ENCODE data around the gene POLR2A. TPM values are rescaled to one million over a fixed set of nuclear protein-coding genes. Genes with fewer than 3 reads are reported as not detected.

The POLR2A gene
- total RNA-seq, 2 donors from 2014 or later: 79.7 to 217 TPM

- no peak for DNase-seq (ENCODE audit: low spot score)
- H3K27ac ChIP-seq: no peak overlapping the region
- H3K4me3 ChIP-seq: no peak overlapping the region
- H3K4me1 ChIP-seq (replicated peaks): no peaks in the 10 kb centered on the region
- H3K36me3 ChIP-seq: no peaks in the 10 kb centered on the region
- H3K27me3 ChIP-seq (replicated peaks; ENCODE audit: insufficient read depth): no peaks in the 10 kb centered on the region
- intact Hi-C loops (cut with DNase I): no loop called here
- 40% methylated on average over 10 of the region's 10 CpGs for WGBS
- TF ChIP-seq CTCF (IDR thresholded peaks at IDR 0.05) (peak in 3 of 4 experiments; percentile 22 to 23 (median 22)), POLR2AphosphoS5 (IDR thresholded peaks at IDR 0.05) (no peak)
- no peaks in the 10 kb centered on the region for H3K9me3 ChIP-seq
These were observed 38.9 kb downstream of the POLR2A start for GRCh38 chr17:7523033-7523432.

GRCh38 chr17:7528842-7529241 lies 44.7 kb downstream of the POLR2A start:
- no peaks in the 10 kb centered on the region for H3K9me3 ChIP-seq
- TF ChIP-seq CTCF (IDR thresholded peaks at IDR 0.05): no peak
- TF ChIP-seq POLR2AphosphoS5 (IDR thresholded peaks at IDR 0.05): no peak
- TF ChIP-seq POLR2A (IDR thresholded peaks at IDR 0.05): no peak
- DNase-seq (ENCODE audit: low spot score): no peak
- no peaks in the 10 kb centered on the region for H3K27me3 ChIP-seq (replicated peaks; ENCODE audit: insufficient read depth)
- no peak overlapping the region for H3K4me3 ChIP-seq
- intact Hi-C loops (cut with DNase I): no loop called here
- H3K36me3 ChIP-seq: no peaks in the 10 kb centered on the region
- no peak overlapping the region for H3K27ac ChIP-seq
- no peaks in the 10 kb centered on the region for H3K4me1 ChIP-seq (replicated peaks)

GRCh38 chr17:7530023-7530900 lies 46.1 kb downstream of the POLR2A start:
- intact Hi-C loops (cut with DNase I): no loop called here
- Histone ChIP-seq H3K4me3 (no peak overlapping the region), H3K9me3 (no peaks in the 10 kb centered on the region), H3K27me3 (replicated peaks; ENCODE audit: insufficient read depth) (no peaks in the 10 kb centered on the region), H3K27ac (no peak overlapping the region), H3K36me3 (no peaks in the 10 kb centered on the region), H3K4me1 (replicated peaks) (no peaks in the 10 kb centered on the region)
- WGBS: 81% methylated on average over 6 of the region's 6 CpGs
- TF ChIP-seq POLR2A (IDR thresholded peaks at IDR 0.05) (no peak), CTCF (IDR thresholded peaks at IDR 0.05) (no peak), POLR2AphosphoS5 (IDR thresholded peaks at IDR 0.05) (no peak)
- DNase-seq (ENCODE audit: low spot score): no peak

- no peaks in the 10 kb centered on the region for H3K36me3 ChIP-seq
- intact Hi-C loops (cut with DNase I): no loop called here
- 77% methylated on average over 3 of the region's 3 CpGs for WGBS
These were observed 53.9 kb downstream of the POLR2A start for GRCh38 chr17:7538050-7538449.

GRCh38 chr17:7538891-7539545 lies 54.9 kb downstream of the POLR2A start:
- TF ChIP-seq POLR2AphosphoS5 (IDR thresholded peaks at IDR 0.05): no peak
- no peak for TF ChIP-seq CTCF (IDR thresholded peaks at IDR 0.05)
- TF ChIP-seq POLR2A (IDR thresholded peaks at IDR 0.05): no peak
- 57% methylated on average over 11 of the region's 11 CpGs for WGBS

More at GRCh38 chr17:7538050-7538449, 53.9 kb downstream of the POLR2A start:
- Histone ChIP-seq H3K27ac (no peak overlapping the region), H3K4me1 (replicated peaks) (no peaks in the 10 kb centered on the region), H3K9me3 (no peaks in the 10 kb centered on the region), H3K4me3 (no peak overlapping the region), H3K27me3 (replicated peaks; ENCODE audit: insufficient read depth) (no peaks in the 10 kb centered on the region)
- DNase-seq (ENCODE audit: low spot score): no peak
- no peak for TF ChIP-seq POLR2AphosphoS5 (IDR thresholded peaks at IDR 0.05)

More at GRCh38 chr17:7538891-7539545, 54.9 kb downstream of the POLR2A start:
- Histone ChIP-seq H3K9me3 (no peaks in the 10 kb centered on the region), H3K27ac (no peak overlapping the region), H3K36me3 (no peaks in the 10 kb centered on the region), H3K4me3 (no peak overlapping the region), H3K27me3 (replicated peaks; ENCODE audit: insufficient read depth) (no peaks in the 10 kb centered on the region), H3K4me1 (replicated peaks) (no peaks in the 10 kb centered on the region)
- no peak for DNase-seq (ENCODE audit: low spot score)
- intact Hi-C loops (cut with DNase I): no loop called here
